ENCODE measurements around the gene ZNF684.

Gene ZNF684

GRCh38 chr1:40582116-40582515 is 50.7 kb downstream of the ZNF684 start:
- DNase-seq (ENCODE audit: low spot score), result no peak
- TF ChIP-seq CTCF (IDR thresholded peaks at IDR 0.05; ENCODE audit: extremely low read depth, missing control alignments), result no peak

- DNase-seq (ENCODE audit: low spot score), result no peak
- no peak for TF ChIP-seq CTCF (IDR thresholded peaks at IDR 0.05; ENCODE audit: extremely low read depth, missing control alignments)
Observed at GRCh38 chr1:40583980-40584379, 52.5 kb downstream of the ZNF684 start.

DNA sequence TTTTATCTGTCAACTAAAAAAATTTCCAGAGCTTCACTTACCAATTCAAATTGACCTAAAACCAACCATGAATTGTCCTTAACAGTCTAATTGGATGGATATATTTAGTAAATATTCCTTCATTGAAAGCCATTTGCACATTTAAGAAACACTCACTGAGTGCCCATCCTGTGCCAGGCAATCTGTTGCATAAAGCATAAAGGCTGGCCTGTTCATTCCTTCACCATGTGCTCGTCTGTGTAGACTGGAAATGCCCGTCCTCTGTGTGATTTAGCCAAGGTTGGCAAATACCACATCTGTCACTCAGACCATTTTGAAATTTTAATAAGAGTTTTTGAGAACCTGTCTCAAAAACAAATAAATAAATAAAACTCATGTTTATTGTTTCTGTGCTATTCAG is 57.1 kb downstream of the ZNF684 start:
- DNase-seq (ENCODE audit: low spot score), result no peak
- TF ChIP-seq CTCF (IDR thresholded peaks at IDR 0.05; ENCODE audit: extremely low read depth, missing control alignments), result no peak

DNA sequence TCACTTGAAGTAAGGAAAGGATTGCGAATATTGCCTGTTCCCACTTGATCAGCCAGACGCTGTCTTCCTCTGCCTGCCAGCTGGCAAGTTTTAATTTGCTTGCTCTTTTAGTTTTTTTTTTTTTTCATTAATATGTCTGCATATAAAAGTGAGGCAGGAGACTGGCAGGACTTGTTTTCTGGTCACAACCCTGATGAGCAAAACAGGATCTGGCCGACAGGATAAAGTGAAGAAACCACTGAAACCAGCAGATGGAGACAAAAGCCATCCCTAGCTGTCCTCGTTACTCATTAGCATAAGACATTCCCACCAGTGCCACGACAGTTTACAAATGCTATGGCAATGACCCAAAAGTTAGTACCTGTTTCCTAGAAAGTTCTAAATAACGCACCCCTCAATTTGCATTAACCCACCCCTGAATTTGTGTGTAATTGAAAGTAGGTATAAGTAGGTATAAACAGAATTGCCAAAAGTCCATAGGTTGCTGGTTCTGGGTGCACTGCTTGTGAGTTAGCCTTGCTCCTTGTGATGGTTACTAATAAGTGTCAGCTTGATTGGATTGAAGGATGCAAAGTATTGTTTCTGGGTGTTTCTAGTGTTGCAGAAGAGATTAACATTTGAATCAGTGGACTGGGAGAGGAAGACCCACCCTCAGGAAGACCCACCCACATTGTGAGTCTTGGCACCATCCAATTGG is 60.8 kb downstream of the ZNF684 start:
- TF ChIP-seq CTCF (IDR thresholded peaks at IDR 0.05; ENCODE audit: extremely low read depth, missing control alignments), result no peak
- DNase-seq (ENCODE audit: low spot score), result no peak

DNA sequence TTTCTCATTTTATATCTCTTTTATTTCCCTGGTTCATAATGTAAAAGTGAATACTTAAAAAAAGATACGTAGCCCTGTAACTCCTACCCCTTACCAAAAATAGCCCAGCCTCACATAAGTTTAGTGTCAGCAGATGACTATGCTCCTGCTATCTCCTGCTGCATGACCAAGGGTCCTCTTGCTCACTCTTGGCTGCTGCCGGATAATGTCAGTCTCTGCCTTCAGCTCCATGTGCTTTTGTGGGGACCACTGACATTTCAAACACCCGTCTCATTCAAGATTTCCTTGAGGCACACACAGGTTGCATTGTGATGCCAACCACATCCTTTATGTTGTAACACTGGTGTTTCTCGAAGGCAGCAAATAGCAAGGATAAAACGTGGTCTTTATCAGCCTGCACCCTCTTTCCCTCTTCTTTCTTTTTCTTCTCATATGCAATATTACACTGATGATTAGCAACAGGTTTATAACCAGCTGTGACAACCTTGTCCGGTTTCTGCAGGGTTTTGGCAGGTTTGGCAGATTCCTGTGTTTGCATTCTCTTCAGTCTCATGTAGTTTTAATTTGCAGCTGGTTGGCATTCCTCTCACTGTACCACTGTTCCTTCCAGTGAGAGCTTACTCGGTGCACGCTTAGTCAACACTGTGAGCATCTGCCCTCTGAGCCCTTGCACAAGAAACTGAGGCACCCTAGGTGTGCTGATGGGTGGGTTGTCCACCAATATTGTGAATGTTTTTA is 62.2 kb downstream of the ZNF684 start:
- no peak for TF ChIP-seq CTCF (IDR thresholded peaks at IDR 0.05; ENCODE audit: extremely low read depth, missing control alignments)
- no peak for DNase-seq (ENCODE audit: low spot score)

GRCh38 chr1:40594187-40594531 is 62.7 kb downstream of the ZNF684 start:
- TF ChIP-seq CTCF (IDR thresholded peaks at IDR 0.05; ENCODE audit: extremely low read depth, missing control alignments), result no peak
- no peak for DNase-seq (ENCODE audit: low spot score)

- TF ChIP-seq CTCF (IDR thresholded peaks at IDR 0.05; ENCODE audit: extremely low read depth, missing control alignments), result no peak
Observed at GRCh38 chr1:40595623-40596022, 64.2 kb downstream of the ZNF684 start.

More at GRCh38 chr1:40595623-40596022, 64.2 kb downstream of the ZNF684 start:
- no peak for DNase-seq (ENCODE audit: low spot score)
